ENCODE data around the gene VSX1.

DNA sequence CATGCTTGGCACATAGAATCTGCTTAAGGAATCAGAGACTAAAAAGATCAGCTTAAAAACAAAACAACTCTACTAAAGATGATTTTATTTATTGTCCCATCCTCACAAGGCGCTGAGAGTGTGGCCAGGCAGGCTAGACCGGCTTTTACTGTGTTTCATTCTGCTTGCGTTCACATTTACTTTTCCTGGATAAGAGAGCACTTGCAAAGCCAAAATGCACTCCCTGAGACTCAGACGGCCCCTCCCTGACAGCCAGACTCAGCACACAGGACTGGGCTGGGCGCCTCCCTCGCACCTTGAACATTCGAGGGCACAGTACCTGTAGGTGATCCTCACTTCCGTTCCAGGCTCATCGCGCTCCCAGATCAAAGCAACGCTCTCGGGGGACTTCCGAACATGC, 34.2 kb downstream of the VSX1 start:
- TF ChIP-seq, protein P1, sequence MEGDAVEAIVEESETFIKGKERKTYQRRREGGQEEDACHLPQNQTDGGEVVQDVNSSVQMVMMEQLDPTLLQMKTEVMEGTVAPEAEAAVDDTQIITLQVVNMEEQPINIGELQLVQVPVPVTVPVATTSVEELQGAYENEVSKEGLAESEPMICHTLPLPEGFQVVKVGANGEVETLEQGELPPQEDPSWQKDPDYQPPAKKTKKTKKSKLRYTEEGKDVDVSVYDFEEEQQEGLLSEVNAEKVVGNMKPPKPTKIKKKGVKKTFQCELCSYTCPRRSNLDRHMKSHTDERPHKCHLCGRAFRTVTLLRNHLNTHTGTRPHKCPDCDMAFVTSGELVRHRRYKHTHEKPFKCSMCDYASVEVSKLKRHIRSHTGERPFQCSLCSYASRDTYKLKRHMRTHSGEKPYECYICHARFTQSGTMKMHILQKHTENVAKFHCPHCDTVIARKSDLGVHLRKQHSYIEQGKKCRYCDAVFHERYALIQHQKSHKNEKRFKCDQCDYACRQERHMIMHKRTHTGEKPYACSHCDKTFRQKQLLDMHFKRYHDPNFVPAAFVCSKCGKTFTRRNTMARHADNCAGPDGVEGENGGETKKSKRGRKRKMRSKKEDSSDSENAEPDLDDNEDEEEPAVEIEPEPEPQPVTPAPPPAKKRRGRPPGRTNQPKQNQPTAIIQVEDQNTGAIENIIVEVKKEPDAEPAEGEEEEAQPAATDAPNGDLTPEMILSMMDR (IDR thresholded peaks at IDR 0.05; ENCODE audit: poor library complexity, severe bottlenecking): no peak
- TF ChIP-seq RAD21 (conservative IDR thresholded peaks at IDR 0.05): no peak
